T-helper 9 cell (primary cell): Measurements from ENCODE around the gene FAM193A.
"Not testable (repeated sequence)": the region's sequence is repeated elsewhere in the genome, so short reads cannot be mapped to it uniquely, and the experiment has no call there.

Experiments used
- DNase-seq: peaks from one replicate; pipeline ENCODE4 v3.0.0-alpha.2; 2020

The FAM193A gene

GRCh38 chr4:2617955-2618354, 81.5 kb downstream of the FAM193A start:
- no peak for DNase-seq

GRCh38 chr4:2618729-2619128, 82.3 kb downstream of the FAM193A start:
- DNase-seq = not testable (repeated sequence)

GRCh38 chr4:2619459-2619858, 83.0 kb downstream of the FAM193A start:
- no peak for DNase-seq

- DNase-seq = no peak
These were observed 85.0 kb downstream of the FAM193A start for GRCh38 chr4:2621419-2621818.

GRCh38 chr4:2623442-2623841, 87.0 kb downstream of the FAM193A start:
- DNase-seq = no peak

GRCh38 chr4:2624782-2625530, 88.5 kb downstream of the FAM193A start:
- no peak for DNase-seq

- DNase-seq = no peak
These were observed 89.8 kb downstream of the FAM193A start for GRCh38 chr4:2626231-2626630.

- no peak for DNase-seq
These were observed 94.3 kb downstream of the FAM193A start for GRCh38 chr4:2630556-2631273.

- no peak for DNase-seq
These were observed 97.6 kb downstream of the FAM193A start for GRCh38 chr4:2634014-2634413.

- DNase-seq = no peak
These were observed 99.9 kb downstream of the FAM193A start for GRCh38 chr4:2636331-2636730.

- not testable (repeated sequence) for DNase-seq
These were observed 100.5 kb downstream of the FAM193A start for GRCh38 chr4:2636994-2637393.

GRCh38 chr4:2637956-2638552, 101.6 kb downstream of the FAM193A start:
- DNase-seq = no peak

- DNase-seq = no peak
These were observed 102.3 kb downstream of the FAM193A start for GRCh38 chr4:2638730-2639129.

GRCh38 chr4:2642968-2643367, 106.5 kb downstream of the FAM193A start:
- DNase-seq = no peak

- no peak for DNase-seq
These were observed 107.1 kb downstream of the FAM193A start for GRCh38 chr4:2643555-2643954.

- DNase-seq = no peak
These were observed 110.1 kb downstream of the FAM193A start for GRCh38 chr4:2646396-2647149.

GRCh38 chr4:2647403-2648158, 111.1 kb downstream of the FAM193A start:
- no peak for DNase-seq

GRCh38 chr4:2648159-2648814, 111.8 kb downstream of the FAM193A start:
- no peak for DNase-seq

GRCh38 chr4:2649604-2650114, 113.2 kb downstream of the FAM193A start:
- no peak for DNase-seq

- no peak for DNase-seq
These were observed 113.8 kb downstream of the FAM193A start for GRCh38 chr4:2650276-2650675.

- no peak for DNase-seq
These were observed 115.1 kb downstream of the FAM193A start for GRCh38 chr4:2651546-2651945.

GRCh38 chr4:2651998-2652397, 115.6 kb downstream of the FAM193A start:
- DNase-seq = no peak
